Right lobe of liver (tissue), 4 donors: ENCODE results near the gene KCTD19.

Experiments
- POLR2A ChIP-seq: fragments of 450-650 bp; IDR thresholded peaks from one replicate; pipeline ENCODE4 v1.6.1; 2017; ENCODE audit warnings: antibody characterized with exemption, mild to moderate bottlenecking
- TF ChIP-seq, protein P1 (sequence below), 4 donors: fragments of 200-600 bp in 3 of 4; fragments of 450-650 bp in 1 of 4; IDR thresholded peaks; one replicate each; pipeline versions ENCODE4 v1.5.1 to v1.8.0; 2016 to 2022; ENCODE audit warnings: antibody characterized with exemption in 4 of 4, mild to moderate bottlenecking in 2 of 4
- donor health status: DM: no; HTN: no; CAD: no.
- donor health status: DM: no; HTN: no; CAD: no.
- donor health status: DM: no; HTN: yes; CAD: no.

DNA sequence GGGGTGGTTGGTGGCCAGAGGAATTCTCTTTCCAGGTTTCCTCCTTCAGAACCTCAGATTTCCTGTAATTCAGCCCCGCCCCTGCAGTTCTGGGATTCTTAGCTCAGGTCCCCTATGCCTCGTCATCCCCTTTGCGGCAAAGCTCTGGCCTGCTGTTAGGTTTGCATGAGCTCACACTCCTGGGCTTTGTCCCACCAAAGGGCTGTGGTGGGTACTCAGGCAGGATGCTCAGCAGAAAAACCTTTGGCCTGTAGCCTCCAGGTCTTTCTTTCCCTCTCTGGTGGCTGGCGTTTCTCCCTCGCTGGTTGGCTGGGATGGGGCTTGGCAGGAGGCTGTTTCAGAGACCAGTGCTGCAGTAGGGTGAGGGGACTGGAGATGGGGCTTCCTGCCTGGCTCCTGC lies 56.8 kb downstream of the KCTD19 start:
- TF ChIP-seq, protein P1, sequence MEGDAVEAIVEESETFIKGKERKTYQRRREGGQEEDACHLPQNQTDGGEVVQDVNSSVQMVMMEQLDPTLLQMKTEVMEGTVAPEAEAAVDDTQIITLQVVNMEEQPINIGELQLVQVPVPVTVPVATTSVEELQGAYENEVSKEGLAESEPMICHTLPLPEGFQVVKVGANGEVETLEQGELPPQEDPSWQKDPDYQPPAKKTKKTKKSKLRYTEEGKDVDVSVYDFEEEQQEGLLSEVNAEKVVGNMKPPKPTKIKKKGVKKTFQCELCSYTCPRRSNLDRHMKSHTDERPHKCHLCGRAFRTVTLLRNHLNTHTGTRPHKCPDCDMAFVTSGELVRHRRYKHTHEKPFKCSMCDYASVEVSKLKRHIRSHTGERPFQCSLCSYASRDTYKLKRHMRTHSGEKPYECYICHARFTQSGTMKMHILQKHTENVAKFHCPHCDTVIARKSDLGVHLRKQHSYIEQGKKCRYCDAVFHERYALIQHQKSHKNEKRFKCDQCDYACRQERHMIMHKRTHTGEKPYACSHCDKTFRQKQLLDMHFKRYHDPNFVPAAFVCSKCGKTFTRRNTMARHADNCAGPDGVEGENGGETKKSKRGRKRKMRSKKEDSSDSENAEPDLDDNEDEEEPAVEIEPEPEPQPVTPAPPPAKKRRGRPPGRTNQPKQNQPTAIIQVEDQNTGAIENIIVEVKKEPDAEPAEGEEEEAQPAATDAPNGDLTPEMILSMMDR (IDR thresholded peaks at IDR 0.05), result no peak
- TF ChIP-seq POLR2A, result no peak
